Activated T-cell treated with anti-CD3 and anti-CD28 coated beads, Interleukin-2, amount 50 U/mL, for 72 hours (primary cell): ENCODE data around the gene CNKSR1. TPM values are rescaled to one million over a fixed set of nuclear protein-coding genes. Genes with fewer than 3 reads are reported as not detected.
"Not testable (repeated sequence)": the region's sequence is repeated elsewhere in the genome, so short reads cannot be mapped to it uniquely, and the experiment has no call there.

Experiments
- ATAC-seq, 2 donors: fragments of 150-1000 bp; cut with Tn5 transposase; replicated peaks in 1 of 2; 2 replicates each; pipeline ENCODE4 v1.10.0; 2021; ENCODE audit warnings: moderate library complexity in 2 of 2, mild to moderate bottlenecking in 1 of 2
- DNase-seq, 2 donors: peaks; one replicate each; pipeline ENCODE4 v3.0.0; 2021 to 2022; ENCODE audit warnings: mixed read lengths in 1 of 2
- H3K27ac Mint-ChIP-seq: one replicate; pipeline ENCODE4 v1.8.0; 2022; ENCODE audit warnings: mild to moderate bottlenecking, moderate library complexity, mixed read lengths
- H3K27me3 Mint-ChIP-seq: one replicate; pipeline ENCODE4 v1.8.0; 2022; ENCODE audit warnings: low read depth, mixed read lengths
- H3K36me3 Mint-ChIP-seq, 2 donors: one replicate each; pipeline ENCODE4 v1.8.0; 2022; ENCODE audit warnings: mixed read lengths in 2 of 2, mild to moderate bottlenecking in 1 of 2; ENCODE audit not compliant: insufficient read depth in 2 of 2
- H3K4me1 Mint-ChIP-seq: one replicate; pipeline ENCODE4 v1.8.0; 2022; ENCODE audit warnings: low read depth, mixed read lengths
- H3K4me3 Mint-ChIP-seq, 2 donors: one replicate each; pipeline ENCODE4 v1.8.0; 2022; ENCODE audit warnings: mild to moderate bottlenecking in 2 of 2, mixed read lengths in 2 of 2, moderate library complexity in 2 of 2
- H3K9me3 Mint-ChIP-seq, 2 donors: one replicate each; pipeline ENCODE4 v1.8.0; 2022; ENCODE audit warnings: mixed read lengths in 2 of 2
- total RNA-seq, 2 donors: library from RNA; stranded (reverse); gene quantifications; one replicate each; pipeline ENCODE4 v1.2.3, GENCODE V29; 2022

CNKSR1 gene
- total RNA-seq, 2 donors from 2014 or later = 1.1 to 5.0 TPM

- Mint-ChIP-seq H3K36me3 (no peaks in the 10 kb centered on the region), H3K27ac (no peak overlapping the region), H3K9me3 (no peaks in the 10 kb centered on the region), H3K4me3 (no peak overlapping the region), H3K4me1 (peaks cover 32% of the 10 kb centered on the region), H3K27me3 (no peaks in the 10 kb centered on the region)
- DNase-seq = no peak
- no peak for ATAC-seq
Measured at GRCh38 chr1:26200413-26200812, 23.1 kb downstream of the CNKSR1 start.

GRCh38 chr1:26203642-26204318 is 26.5 kb downstream of the CNKSR1 start:
- Mint-ChIP-seq H3K36me3 (no peaks in the 10 kb centered on the region), H3K27ac (no peak overlapping the region), H3K4me1 (peaks cover 32% of the 10 kb centered on the region), H3K9me3 (no peaks in the 10 kb centered on the region), H3K27me3 (no peaks in the 10 kb centered on the region), H3K4me3 (no peak overlapping the region)
- no peak for ATAC-seq
- DNase-seq = no peak

GRCh38 chr1:26210147-26210870 is 33.0 kb downstream of the CNKSR1 start:
- no peaks in the 10 kb centered on the region for H3K36me3 Mint-ChIP-seq
- H3K4me1 Mint-ChIP-seq = no peaks in the 10 kb centered on the region
- no peaks in the 10 kb centered on the region for H3K27me3 Mint-ChIP-seq

GRCh38 chr1:26212726-26213125 is 35.4 kb downstream of the CNKSR1 start:
- no peaks in the 10 kb centered on the region for H3K4me1 Mint-ChIP-seq
- H3K4me3 Mint-ChIP-seq = no peak overlapping the region
- ATAC-seq = no peak
- DNase-seq = no peak
- H3K9me3 Mint-ChIP-seq = no peaks in the 10 kb centered on the region
- no peak overlapping the region for H3K27ac Mint-ChIP-seq
- H3K36me3 Mint-ChIP-seq = no peaks in the 10 kb centered on the region
- no peaks in the 10 kb centered on the region for H3K27me3 Mint-ChIP-seq

More at GRCh38 chr1:26210147-26210870, 33.0 kb downstream of the CNKSR1 start:
- DNase-seq (no peak), ATAC-seq (no peak)
- Mint-ChIP-seq H3K4me3 (no peak overlapping the region), H3K27ac (no peak overlapping the region), H3K9me3 (no peaks in the 10 kb centered on the region)

GRCh38 chr1:26213335-26213905 is 36.1 kb downstream of the CNKSR1 start:
- ATAC-seq (no peak), DNase-seq (no peak)
- H3K27me3 Mint-ChIP-seq = no peaks in the 10 kb centered on the region
- H3K4me1 Mint-ChIP-seq = no peaks in the 10 kb centered on the region
- H3K4me3 Mint-ChIP-seq = no peak overlapping the region
- H3K9me3 Mint-ChIP-seq = no peaks in the 10 kb centered on the region
- H3K27ac Mint-ChIP-seq = no peak overlapping the region
- H3K36me3 Mint-ChIP-seq = no peaks in the 10 kb centered on the region

- Mint-ChIP-seq H3K4me3 (no peak overlapping the region), H3K27me3 (no peaks in the 10 kb centered on the region), H3K27ac (no peak overlapping the region), H3K4me1 (no peaks in the 10 kb centered on the region), H3K9me3 (no peaks in the 10 kb centered on the region), H3K36me3 (no peaks in the 10 kb centered on the region)
- no peak for ATAC-seq
- DNase-seq = no peak
Measured at GRCh38 chr1:26215246-26215645, 38.0 kb downstream of the CNKSR1 start.

GRCh38 chr1:26218906-26219494 is 41.7 kb downstream of the CNKSR1 start:
- H3K4me1 Mint-ChIP-seq = no peaks in the 10 kb centered on the region
- ATAC-seq = no peak
- H3K36me3 Mint-ChIP-seq = no peaks in the 10 kb centered on the region
- DNase-seq = no peak
- H3K27ac Mint-ChIP-seq = no peak overlapping the region
- H3K27me3 Mint-ChIP-seq = no peaks in the 10 kb centered on the region
- H3K4me3 Mint-ChIP-seq = no peak overlapping the region
- H3K9me3 Mint-ChIP-seq = no peaks in the 10 kb centered on the region

GRCh38 chr1:26220199-26220912 is 43.1 kb downstream of the CNKSR1 start:
- DNase-seq = no peak
- no peaks in the 10 kb centered on the region for H3K36me3 Mint-ChIP-seq
- no peaks in the 10 kb centered on the region for H3K9me3 Mint-ChIP-seq
- no peak overlapping the region for H3K27ac Mint-ChIP-seq
- peaks cover under 1% of the 10 kb centered on the region for H3K27me3 Mint-ChIP-seq
- peaks cover 5% of the 10 kb centered on the region for H3K4me1 Mint-ChIP-seq
- ATAC-seq = no peak
- no peak overlapping the region for H3K4me3 Mint-ChIP-seq

GRCh38 chr1:26221094-26221493 is 43.8 kb downstream of the CNKSR1 start:
- H3K36me3 Mint-ChIP-seq = peaks cover 0 to 6% of the 10 kb centered on the region in 2 donors
- peaks cover 8% of the 10 kb centered on the region for H3K27me3 Mint-ChIP-seq
- H3K4me1 Mint-ChIP-seq = peaks cover 12% of the 10 kb centered on the region
- no peak overlapping the region for H3K4me3 Mint-ChIP-seq
- no peak overlapping the region for H3K27ac Mint-ChIP-seq
- DNase-seq (no peak), ATAC-seq (no peak)
- H3K9me3 Mint-ChIP-seq = no peaks in the 10 kb centered on the region

- no peaks in the 10 kb centered on the region for H3K9me3 Mint-ChIP-seq
- H3K4me1 Mint-ChIP-seq = peaks cover 15% of the 10 kb centered on the region
Measured at GRCh38 chr1:26224606-26225005, 47.3 kb downstream of the CNKSR1 start.

GRCh38 chr1:26225033-26225831 is 47.9 kb downstream of the CNKSR1 start:
- Mint-ChIP-seq H3K9me3 (no peaks in the 10 kb centered on the region), H3K4me3 (peak overlapping the region; percentile 67 to 78), H3K36me3 (peaks cover 0 to 6% of the 10 kb centered on the region in 2 donors), H3K27me3 (peaks cover 12% of the 10 kb centered on the region), H3K4me1 (peaks cover 15% of the 10 kb centered on the region), H3K27ac (no peak overlapping the region)
- peak; percentile 54 to 72 for DNase-seq
- peak; percentile 91 to 92 for ATAC-seq

More at GRCh38 chr1:26224606-26225005, 47.3 kb downstream of the CNKSR1 start:
- Mint-ChIP-seq H3K27ac (no peak overlapping the region), H3K36me3 (peaks cover 0 to 6% of the 10 kb centered on the region in 2 donors), H3K27me3 (peaks cover 12% of the 10 kb centered on the region), H3K4me3 (peak overlapping the region in 1 of 2 donors; percentile 78)
- DNase-seq (no peak), ATAC-seq (no peak)

GRCh38 chr1:26230682-26231081 is 53.4 kb downstream of the CNKSR1 start:
- not testable (repeated sequence) for H3K4me3 Mint-ChIP-seq

More at GRCh38 chr1:26230682-26231081, 53.4 kb downstream of the CNKSR1 start:
- not testable (repeated sequence) for H3K36me3 Mint-ChIP-seq, H3K9me3 Mint-ChIP-seq, H3K27ac Mint-ChIP-seq, DNase-seq, H3K27me3 Mint-ChIP-seq, ATAC-seq
- H3K4me1 Mint-ChIP-seq = peaks cover 20% of the 10 kb centered on the region
